CD4-positive, alpha-beta T cell treated with Interleukin-10 for 1 hour (primary cell): Measurements from ENCODE around the gene MSH3.
A peak's percentile ranks its signal among the peaks of the same experiment; 100 is the strongest.
"Not testable (repeated sequence)": the region's sequence is repeated elsewhere in the genome, so short reads cannot be mapped to it uniquely, and the experiment has no call there.

Source experiments
- DNase-seq: peaks from one replicate; pipeline ENCODE4 v3.0.0-alpha.2; 2020

Gene MSH3

DNA sequence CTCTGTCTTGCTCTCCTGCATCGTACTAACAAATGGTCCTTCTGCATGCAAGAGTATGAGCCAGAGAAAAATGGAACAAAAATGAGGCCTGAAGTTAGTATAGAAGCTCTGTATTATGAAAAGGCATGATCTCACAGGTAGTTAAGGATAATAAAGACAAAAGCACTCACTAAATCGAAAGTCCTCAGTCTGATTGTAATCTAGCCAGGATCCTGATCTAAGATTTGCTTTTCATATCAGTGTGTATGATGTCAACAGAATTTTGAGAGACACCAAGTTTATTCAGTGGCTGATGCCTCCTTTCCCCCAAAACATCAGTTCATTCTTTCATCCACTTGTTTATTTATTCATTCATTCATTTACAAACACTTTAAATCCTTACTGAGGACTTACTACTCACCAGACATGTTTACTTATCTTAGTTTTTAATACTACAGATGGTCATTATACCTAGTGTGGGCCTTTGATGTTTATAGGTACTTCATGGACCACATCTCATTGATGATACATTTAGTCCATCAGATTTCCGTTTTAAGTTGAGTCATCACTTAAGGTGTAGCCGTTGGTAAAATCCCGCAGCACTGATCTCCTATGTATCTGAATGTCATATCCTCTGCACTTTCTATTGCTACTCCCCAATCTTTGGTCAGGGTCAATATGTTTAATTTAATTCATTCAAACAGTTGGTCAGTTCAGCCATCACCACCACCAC, 105.6 kb downstream of the MSH3 start:
- DNase-seq: no peak

DNA sequence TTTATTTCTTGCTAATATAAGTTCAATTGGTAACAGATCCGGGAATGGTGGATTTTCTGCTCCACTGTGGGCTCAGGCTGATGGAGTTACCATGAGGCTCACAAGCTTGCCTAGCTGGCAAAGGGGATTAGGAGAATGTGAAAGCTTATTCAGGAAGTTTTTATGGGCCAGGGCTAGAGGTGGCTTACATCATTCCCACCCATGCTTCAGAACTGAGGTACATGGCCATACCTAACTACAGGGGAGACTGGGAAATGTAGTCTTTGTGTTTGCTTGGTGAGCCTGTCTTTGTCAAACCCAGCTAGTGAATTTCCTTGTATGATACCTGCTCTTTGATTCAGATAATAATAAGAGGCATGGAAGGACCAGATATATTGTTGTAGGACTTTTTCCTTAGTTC, 106.2 kb downstream of the MSH3 start:
- no peak for DNase-seq

DNA sequence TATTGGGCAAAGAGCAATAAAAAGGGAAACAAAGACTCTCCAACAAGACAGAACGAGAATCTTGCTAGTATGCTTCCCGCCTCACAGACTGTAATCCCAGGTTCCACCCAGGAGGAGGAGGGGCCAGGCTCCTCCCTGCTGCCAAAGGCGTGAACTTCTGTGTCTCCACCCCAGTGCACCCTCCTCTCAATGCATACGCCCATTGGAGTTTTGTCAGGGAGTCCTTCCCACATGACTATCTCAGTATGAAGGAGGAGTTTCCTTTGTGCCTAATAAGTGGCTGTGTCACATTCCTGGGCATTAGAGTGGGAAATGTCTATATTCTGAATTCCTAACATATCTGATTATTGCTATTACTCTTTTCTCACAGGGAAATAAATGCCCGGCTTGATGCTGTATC, 106.7 kb downstream of the MSH3 start:
- DNase-seq: no peak

DNA sequence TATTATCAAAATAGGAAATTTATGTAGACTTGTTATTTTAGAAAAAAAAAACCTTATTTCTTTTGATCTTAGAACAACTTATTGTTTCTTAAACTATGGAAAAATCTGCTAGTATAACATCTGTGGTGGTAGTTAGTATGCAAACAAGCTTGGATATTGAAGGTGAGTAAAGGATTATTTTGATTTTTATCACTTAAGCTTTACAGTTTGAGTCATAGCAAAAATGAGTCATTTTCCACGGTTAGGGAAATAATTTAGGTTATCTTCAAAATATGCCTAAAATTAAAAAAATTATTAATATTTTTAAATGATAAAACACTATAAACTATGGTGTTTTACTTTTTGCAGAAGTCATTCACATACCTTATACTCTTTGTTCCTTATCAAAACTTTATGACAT, 107.5 kb downstream of the MSH3 start:
- no peak for DNase-seq

DNA sequence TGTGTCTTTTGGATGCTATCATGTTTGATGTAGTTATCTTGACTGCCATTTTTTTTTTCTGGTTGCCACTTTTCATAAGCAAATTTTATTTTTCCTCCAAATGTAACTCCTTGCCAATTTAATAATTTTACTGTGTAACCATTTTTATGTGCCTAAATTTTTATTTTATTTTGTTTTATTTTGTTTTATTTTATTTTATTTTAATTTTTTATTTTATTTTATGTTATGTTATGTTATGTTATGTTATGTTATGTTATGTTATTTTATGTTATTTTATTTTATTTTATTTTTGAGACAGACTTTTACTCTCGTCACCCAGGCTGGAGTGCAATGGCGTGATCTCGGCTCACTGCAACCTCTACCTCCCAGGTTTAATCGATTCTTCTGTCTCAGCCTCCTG, 108.1 kb downstream of the MSH3 start:
- DNase-seq: no peak

DNA sequence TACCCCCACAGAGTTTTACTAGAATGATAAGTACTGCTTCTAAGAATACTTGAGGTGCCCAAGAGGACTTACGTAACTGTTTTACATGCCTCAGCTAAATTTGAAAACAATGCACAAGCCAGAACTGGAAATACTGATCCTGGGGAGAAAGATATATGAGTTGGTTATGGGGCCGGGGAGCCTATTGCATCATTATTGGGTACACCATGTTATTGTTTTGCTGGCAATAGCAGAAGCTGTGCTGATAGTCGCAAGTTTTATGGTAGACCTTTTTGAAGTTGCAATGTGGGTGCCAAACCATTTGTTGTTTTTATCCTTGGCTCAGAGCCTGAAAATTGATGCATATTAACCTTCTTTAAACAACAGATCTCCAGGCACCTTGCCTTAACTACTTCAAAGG, 108.8 kb downstream of the MSH3 start:
- no peak for DNase-seq

DNA sequence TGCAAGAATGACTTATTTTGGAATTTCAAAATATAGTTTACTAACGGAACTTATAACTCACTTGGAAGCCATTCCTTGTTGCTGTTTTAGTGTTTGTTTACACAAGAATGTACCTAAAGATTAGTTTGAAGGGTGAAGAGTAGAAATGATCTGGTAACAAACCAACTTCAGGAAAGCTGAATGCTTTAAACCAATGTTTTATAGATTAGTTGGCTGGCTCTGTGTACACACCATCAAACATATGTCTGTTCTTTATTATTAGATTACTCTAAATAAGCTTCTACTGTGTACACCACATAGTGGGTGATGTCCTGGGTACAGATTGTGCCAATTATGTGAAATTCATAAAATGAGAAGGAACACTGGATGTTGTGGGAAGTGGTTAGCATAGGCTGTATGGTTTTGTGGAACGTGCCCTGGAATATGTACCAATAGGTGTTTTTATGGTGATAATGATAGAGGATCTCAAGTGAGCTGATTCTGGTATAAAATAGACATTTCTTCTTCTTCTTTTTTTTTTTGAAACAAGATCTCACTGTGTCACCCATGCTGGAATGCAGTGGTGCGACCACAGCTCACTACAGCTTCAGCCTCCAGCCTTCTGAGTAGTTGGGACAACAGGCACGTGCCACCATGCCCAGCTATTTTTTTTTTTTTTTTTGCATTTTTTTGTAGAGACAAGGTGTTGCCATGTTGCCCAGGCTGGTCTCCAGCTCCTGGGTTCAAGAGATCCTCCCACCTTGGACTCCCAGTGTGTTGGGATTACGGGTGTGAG, 109.6 kb downstream of the MSH3 start:
- DNase-seq: no peak

DNA sequence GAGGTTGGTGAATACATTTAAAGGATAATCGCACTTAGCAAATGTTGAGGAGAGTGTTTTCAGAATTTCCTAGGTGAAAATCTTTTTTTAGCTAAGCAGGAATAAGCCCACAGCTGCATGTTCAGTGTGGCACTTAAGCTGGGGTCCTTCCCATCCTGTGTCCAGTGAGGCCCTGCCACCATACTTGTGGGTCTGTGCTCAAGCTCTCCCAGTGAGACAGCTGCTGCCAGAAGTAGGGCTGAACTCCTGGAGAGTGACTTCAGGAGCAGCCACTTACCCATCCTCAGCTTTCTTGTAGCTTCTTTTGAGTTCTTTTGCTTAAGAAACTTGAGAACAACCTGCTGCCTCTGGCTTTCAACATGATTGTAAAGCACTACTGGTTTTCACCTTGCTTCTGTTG, 110.3 kb downstream of the MSH3 start:
- DNase-seq: no peak

DNA sequence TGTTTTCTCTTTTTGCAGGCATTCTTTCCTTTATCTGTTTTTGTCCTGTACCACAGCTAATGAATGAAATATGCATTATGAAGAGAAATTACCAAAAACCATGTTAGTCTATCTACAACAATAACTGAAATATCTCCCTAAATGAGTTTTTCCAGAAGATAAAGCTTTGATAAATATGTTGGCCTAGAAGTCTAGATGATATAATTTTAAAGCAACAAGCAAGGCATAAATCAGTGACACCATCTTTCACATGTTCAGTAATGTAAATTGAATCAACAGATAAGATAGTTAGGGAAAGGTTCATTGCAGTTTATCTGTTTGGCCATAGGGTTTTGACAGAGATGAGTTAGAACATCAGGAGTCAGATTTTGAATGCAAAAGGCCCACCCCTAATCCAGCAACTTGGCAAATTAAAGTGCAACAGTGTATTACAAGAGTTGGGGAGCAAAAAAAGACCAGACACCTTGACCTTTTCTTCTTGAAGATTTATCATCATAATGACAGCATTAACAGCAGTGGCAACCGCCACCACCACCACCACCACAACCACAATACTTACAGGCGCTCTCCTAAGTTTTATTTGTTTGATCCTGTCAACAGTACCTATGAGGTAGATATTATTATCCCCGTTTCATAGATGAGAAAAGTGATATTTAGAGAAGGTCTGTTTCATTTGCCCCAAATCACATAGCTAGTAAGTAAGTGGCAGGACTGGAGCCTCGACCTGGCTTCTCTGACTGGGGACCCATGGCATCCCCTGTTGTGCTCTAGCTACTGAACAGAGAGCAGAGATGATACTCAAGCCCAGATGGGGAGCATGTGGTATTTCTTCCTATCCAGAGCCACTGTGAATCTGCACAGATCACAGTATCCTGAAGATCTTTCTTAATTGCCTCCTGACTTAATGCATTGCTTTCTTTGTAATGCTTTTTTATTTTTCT, 123.2 kb downstream of the MSH3 start:
- DNase-seq: peak; percentile 14

DNA sequence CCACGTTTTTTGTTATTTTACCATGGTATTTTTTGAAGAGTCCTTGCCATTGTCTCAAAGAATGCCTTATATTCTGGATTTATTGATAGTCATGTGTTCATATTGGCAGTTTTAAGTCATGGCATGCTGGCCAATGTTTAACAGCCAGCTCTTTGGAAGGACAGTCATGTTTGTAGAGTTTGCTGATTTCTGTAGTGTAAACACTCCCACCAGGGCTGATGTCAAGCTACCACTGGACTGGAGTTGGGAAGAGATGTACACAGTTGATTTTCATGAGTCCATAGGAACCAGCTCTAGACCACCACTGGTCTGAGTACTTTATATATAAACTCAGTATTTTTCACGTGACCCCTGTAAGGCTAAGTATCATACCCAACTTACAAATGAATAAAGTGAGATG, 125.6 kb downstream of the MSH3 start:
- no peak for DNase-seq

DNA sequence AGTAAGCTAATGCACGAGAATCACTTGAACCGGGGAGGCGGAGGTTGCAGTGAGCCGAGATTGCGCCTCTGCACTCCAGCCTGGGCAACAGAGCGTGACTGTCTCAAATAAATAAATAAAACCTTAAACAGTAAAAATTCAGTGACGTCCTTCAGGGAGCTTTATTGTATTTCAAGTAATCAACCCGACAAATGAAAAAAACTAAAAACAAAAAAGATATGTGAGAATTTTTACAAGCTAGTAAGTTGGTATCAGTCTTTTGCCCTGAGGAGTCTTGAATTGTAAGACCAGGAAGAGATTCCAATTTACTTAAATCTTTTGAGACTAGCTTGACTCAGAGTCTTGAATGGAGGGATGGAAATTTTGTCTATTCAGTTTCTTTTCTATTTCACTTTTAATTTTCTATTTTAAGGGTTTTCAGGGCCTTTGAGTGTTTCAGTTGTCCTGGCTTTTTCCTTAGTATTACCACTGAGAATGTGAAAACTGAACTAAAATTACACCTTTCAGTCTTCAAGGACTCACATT, 126.4 kb downstream of the MSH3 start:
- no peak for DNase-seq

DNA sequence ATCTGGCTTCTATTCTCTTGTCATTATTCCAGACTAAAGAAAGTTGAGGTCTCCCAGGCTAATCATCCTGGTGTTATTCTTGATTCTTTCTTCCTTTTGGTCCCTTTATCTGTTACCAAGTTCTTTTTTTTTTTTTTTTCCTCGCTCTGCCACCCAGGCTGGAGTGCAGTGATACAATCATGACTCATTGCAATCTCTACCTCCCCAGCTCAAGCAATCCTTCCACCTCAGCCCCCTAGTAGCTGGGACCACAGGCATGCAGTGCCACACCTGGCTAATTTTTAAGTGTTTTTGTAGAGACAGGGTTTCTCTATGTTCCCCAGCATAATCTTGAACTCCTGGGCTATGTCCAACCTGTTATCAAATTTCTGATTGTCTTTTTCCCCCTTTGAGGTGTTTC, 126.9 kb downstream of the MSH3 start:
- no peak for DNase-seq

DNA sequence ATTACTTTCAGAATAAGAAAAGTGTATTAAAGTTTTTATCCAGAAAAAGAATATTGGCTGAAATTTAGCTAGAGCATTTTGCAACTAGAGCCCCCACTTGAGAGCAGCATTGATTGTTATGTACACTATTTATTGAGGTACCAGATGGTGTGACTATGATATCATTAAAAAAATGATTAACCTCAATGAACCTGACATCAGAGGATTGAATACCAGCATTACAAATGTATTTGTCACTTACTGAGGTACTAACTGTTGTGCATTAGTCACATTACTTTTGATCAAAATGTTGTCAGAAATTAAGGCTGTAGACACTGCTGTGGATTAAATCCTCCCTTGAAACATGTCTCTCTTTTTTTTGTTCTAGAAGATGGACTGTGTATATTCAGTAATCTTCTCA, 128.2 kb downstream of the MSH3 start:
- DNase-seq: no peak

DNA sequence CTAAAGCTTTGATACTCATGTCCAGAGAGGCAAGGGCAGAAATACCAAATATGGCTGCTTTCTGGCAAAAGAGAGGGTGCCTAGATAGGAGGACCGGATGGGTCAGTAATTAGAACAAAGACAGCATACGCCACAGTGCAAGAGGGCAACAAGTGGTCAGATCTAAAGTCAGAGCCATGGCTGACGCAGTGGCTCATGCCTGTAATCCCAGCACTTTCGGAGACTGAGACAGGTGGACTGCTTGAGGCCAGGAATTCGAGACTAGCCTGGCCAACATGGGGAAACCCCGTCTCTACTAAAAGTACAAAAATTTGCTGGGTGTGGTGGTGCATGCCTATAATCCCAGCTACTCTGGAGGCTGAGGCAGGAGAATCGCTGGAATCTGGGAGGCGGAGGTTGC, 129.3 kb downstream of the MSH3 start:
- DNase-seq: not testable (repeated sequence)

DNA sequence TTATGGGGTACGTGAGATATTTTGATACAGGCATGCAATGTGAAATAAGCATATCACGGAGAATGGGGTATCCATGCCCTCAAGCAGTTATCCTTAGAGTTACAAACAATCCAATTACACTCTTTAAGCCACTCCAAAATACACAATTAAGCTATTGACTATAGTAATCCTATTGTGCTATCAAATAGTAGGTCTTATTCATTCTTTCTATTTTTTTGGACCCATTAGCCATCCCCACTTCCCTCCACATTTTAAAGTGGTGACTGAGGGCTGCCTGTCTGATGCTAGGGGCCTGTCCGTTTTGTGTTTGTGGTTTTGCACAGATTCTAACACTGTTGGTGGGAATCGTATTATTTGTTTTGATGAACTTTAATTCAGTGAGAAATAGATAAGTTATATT, 130.0 kb downstream of the MSH3 start:
- DNase-seq: no peak

DNA sequence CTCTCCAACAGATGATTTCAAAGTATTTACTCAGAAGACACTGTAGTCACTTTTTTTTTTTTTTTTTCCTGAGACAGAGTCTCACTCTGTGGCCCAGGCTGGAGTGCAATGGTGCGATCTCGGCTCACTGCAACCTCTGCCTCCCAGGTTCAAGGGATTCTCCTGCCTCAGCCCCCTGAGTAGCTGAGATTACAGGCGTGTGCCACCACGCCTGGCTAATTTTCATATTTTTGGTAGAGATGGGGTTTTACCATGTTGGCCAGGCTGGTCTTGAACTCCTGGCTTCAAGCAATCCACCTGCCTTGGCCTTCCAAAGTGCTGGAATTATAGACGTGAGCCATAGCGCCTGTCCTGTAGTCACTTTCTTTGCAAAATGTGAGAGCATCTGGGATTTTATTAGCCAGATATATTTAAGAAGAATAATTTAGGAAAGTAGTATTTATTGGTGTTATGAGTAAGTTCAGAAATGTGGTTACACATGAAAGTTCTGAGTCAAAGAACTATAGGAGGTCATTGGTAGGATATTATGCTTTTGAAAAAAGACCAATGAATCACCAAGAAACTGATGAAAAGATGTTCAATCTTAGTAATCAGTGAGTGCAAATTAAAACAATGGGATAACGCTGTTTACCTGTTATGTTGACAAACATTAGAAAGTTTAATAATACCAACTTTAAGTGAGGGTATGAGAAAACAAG, 135.0 kb downstream of the MSH3 start:
- DNase-seq: not testable (repeated sequence)

DNA sequence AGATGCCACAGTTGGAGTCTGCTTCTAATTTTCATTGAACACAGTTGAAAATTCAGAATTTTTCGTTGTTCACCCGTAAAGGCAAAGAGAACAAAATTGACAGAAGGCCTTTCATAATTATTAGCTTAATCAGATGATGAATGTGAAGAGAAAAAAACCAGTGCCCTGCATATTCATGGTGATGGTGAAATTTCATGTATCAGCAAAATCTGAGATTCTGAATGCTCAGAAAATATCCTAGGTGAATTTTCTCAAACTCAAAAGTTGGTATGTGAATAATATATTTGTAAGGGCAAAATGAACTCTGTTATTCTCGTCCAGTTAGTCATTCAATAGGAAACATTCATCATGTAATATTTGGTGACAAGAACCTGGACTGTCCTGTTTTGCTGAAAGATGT, 136.2 kb downstream of the MSH3 start:
- DNase-seq: no peak

DNA sequence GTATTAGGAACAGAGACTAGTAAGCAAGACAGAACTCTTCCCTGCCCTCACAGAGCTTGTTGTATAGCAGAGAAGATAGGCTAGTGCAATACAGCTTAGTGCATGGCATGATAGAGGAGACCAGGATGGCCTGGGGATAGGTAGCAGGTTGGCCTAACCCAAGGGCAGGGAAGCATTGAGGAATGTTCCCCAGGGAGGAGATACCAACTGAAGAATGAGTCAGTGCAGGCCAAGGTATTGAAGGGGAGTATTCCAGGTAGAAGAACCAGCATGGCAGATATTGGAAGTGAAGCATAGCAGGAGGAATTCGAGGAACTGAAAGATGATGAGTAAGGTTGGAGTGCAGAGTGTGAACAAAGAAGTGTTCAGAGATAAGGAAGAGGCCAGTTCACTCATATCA, 138.9 kb downstream of the MSH3 start:
- DNase-seq: no peak

DNA sequence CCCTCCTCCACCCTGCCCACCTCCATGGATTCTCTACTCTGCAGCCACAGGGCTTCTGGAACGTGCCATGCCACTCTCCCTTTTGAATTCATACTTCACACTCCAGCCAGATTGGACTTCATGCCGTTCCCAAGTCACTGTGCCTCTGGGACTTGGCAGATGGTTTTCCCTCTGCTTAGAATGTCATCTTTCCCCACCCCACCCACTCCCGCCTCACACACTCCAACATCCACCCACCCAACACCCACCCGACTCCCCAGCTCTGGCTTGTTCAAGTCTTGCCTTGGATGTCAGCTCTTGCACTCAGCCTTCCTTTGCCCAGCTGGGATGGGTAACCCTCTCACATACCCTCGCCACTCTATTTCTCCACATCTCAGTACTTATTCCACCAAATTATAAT, 142.4 kb downstream of the MSH3 start:
- DNase-seq: no peak

DNA sequence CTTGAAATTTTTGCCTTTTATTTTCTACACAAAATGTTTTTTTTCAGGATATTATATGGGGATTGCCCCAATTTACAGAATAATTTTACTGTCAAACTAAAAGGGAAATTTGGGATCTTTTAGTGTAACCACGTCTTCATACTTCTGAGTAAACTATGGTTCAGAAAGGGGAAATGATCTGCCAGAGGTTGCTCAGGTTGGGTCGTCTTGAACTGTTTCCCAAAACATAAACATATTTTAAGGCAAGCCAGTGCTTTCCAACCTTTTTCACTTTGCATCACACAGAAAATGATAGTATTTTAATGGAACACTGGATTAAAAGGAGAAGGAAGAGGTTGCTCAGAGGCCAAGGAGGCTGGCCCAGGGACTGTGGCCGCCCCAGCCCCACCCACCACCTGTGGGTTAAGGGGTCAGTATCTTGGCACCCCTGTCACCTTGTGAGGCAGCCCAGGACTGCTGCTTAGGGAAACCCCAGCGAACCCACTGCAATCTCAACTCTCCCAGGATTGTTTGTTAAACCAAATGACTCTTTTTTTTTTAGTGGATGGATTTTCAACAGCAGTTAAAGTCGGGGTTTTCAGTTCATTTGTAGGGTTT, 143.1 kb downstream of the MSH3 start:
- DNase-seq: no peak

DNA sequence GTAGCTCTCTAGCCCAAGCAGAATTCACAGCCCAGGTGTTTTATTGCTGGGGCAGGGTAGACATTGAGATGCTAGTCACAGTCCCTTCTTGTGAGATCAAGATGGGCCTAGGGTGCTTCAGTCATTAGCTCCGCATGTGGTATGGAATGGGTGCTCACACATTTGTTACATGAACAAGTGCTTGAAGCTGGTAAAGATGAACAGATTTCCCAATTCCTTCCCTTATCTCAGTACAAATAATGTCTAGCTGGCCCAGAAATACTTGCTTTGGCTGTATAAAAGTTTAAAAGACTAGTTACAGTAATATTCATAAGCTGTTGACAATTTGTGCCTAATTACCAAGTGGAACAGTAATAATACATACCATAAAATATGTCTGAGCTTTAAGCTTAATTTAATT, 143.7 kb downstream of the MSH3 start:
- DNase-seq: no peak

DNA sequence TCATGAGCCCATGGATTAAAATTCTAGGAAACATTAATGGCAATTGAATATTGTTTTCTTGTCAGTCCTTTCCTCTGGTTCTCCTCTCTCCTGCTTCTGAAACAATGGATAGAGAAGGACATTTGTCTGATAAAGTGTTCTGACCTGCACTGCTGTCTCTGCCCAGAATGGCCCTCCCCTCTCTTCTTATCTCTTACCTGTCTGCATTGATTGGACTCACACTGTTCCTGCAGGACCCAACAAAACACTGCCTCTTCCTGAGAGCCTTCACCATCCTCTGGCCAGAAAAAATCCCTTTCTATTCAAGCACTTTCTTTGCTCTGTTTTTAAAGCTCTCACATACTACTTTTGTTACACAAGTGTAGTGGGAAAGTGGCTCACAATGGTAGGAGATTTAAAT, 144.2 kb downstream of the MSH3 start:
- DNase-seq: no peak
